Psoas muscle (tissue), 8 donors: Measurements from ENCODE around the gene PML. TPM values are rescaled to one million over a fixed set of nuclear protein-coding genes. Genes with fewer than 3 reads are reported as not detected.

Experiments used
- ATAC-seq, 4 donors: fragments of 200-7000 bp; cut with Tn5 transposase; one replicate each; pipeline ENCODE4 v1.9.1; 2020; ENCODE audit warnings: moderate library complexity in 3 of 4, mild to moderate bottlenecking in 2 of 4
- DNase-seq, 2 donors: peaks; one replicate each; pipeline ENCODE4 v3.0.0-alpha.2; 2020
- H3K27ac ChIP-seq: fragments of 200-600 bp; one replicate; pipeline ENCODE4 v1.8.0; 2022
- H3K27me3 ChIP-seq, 3 donors: fragments of 200-600 bp in 1 of 3; one replicate each; pipeline versions ENCODE4 v1.6.1 to v1.8.0; 2013 to 2022; ENCODE audit warnings: low read length in 2 of 3, mild to moderate bottlenecking in 2 of 3, moderate library complexity in 1 of 3; ENCODE audit not compliant: insufficient read depth in 3 of 3
- H3K36me3 ChIP-seq, 2 donors: fragments of 200-600 bp in 1 of 2; one replicate each; pipeline versions ENCODE4 v1.6.1 to v1.8.0; 2013 to 2022; ENCODE audit warnings: low read depth in 1 of 2, mild to moderate bottlenecking in 1 of 2, moderate library complexity in 1 of 2; ENCODE audit not compliant: insufficient read depth in 1 of 2
- H3K4me1 ChIP-seq: fragments of 200-600 bp; one replicate; pipeline ENCODE4 v1.8.0; 2022
- H3K4me3 ChIP-seq: fragments of 200-600 bp; one replicate; pipeline ENCODE4 v1.8.0; 2022; ENCODE audit warnings: mild to moderate bottlenecking
- H3K9me3 ChIP-seq: fragments of 200-600 bp; one replicate; pipeline ENCODE4 v1.8.0; 2022
- WGBS, 3 donors: extraction: QIAGEN DNeasy Blood & Tissue Kit; methylation state at CpG; one replicate each; pipeline versions ENCODE4 v1.1.6 to v1.1.7; 2013; 5-methylcytosine and 5-hydroxymethylcytosine counted together
- intact Hi-C, 2 donors: fragments of 100-400 bp; cut with DNase I; formaldehyde crosslinking; loops; one replicate each; pipeline versions ENCODE4 v1.11.0 to v1.14.2; 2022
- polyA plus RNA-seq, 3 donors: library from polyadenylated mRNA; stranded (reverse); fragments of 200-250 nt; gene quantifications; one replicate each; pipeline ENCODE4 v1.2.3, GENCODE V29; 2013
- total RNA-seq, 4 donors: library from RNA; stranded (reverse); fragmentation: NEBNext Ultra II Directional in 2 of 4; extraction: Animal tissue kit (Norgen Biotek cat#: 25700) in 2 of 4; gene quantifications; one replicate each; pipeline versions ENCODE4 v1.2.1 to v1.2.4, GENCODE V29; 2021 to 2023
- TF ChIP-seq, protein P1 (sequence below): fragments of 200-600 bp; IDR thresholded peaks from one replicate; pipeline ENCODE4 v1.8.0; 2022; ENCODE audit warnings: antibody characterized with exemption
- donor health status: healthy with polysubstance abuse.
- donor health status: DM: no; HTN: no; CAD: no; lungs with moderate emphysema.
- donor health status: Bipolar disorder and iron deficiency.
- donor health status: healthy.
- donor health status: DM: yes; HTN: yes; CAD: no.
- donor health status: DM: no; HTN: no; CAD: no.
- donor health status: DM: no; HTN: no; CAD: no.
- donor health status: DM: yes; HTN: yes; CAD: no.

The PML gene
- total and polyA plus RNA-seq, 7 donors = 6.7 to 22.6 (median 15.0) TPM

DNA sequence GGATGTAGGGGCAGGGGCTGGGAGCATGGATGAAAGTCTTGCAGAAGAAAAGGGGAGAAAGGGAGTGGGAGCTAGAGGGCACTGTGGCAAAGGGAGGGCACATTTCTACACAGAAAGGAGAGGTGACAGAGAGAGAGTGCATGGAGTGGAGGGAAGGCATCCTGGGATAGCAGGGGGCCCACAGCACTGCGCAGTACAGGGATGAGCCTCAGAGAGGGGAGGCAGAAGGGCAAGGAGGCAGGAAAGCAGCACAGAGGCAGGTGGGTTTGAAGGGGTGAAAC, 7.8 kb upstream of the PML start:
- DNase-seq = no peak
- Histone ChIP-seq H3K9me3 (no peaks in the 10 kb centered on the region), H3K4me1 (peaks cover 63% of the 10 kb centered on the region), H3K27ac (peak overlapping the region; percentile 30), H3K36me3 (peaks cover 0 to 50% of the 10 kb centered on the region in 2 donors), H3K4me3 (no peak overlapping the region), H3K27me3 (no peaks in the 10 kb centered on the region)
- no peak for ATAC-seq
- 91 to 100% (median 95%) methylated on average over 1 of the region's 1 CpG for WGBS, 3 donors
- intact Hi-C loops = loop anchor here in 1 of 2 donors (5.0 kb wide), 1 partner anchor 56 kb away; no protein-coding TSS in a partner anchor
- TF ChIP-seq, protein P1, sequence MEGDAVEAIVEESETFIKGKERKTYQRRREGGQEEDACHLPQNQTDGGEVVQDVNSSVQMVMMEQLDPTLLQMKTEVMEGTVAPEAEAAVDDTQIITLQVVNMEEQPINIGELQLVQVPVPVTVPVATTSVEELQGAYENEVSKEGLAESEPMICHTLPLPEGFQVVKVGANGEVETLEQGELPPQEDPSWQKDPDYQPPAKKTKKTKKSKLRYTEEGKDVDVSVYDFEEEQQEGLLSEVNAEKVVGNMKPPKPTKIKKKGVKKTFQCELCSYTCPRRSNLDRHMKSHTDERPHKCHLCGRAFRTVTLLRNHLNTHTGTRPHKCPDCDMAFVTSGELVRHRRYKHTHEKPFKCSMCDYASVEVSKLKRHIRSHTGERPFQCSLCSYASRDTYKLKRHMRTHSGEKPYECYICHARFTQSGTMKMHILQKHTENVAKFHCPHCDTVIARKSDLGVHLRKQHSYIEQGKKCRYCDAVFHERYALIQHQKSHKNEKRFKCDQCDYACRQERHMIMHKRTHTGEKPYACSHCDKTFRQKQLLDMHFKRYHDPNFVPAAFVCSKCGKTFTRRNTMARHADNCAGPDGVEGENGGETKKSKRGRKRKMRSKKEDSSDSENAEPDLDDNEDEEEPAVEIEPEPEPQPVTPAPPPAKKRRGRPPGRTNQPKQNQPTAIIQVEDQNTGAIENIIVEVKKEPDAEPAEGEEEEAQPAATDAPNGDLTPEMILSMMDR = no peak

DNA sequence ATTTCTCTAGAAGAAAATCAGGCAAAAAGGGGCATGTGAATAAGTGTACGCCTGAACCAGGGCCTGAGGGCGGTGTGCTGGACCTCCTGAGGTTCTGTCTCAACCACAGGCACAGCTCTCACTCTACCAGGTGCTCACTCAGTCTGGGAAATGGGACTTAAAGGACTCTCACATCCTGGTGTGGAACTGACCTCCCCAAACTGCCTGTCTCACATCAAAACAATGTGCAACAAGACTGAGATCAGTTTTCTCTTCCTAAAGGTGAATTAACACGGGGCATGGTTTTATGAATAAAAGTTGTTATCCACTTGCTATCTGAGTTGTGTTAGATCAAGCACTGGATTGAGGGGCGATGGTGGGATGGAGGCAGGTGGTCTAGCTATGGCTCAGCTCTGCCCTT, 7.3 kb upstream of the PML start:
- Histone ChIP-seq H3K4me3 (no peak overlapping the region), H3K36me3 (peaks cover 0 to 50% of the 10 kb centered on the region in 2 donors), H3K9me3 (no peaks in the 10 kb centered on the region), H3K27ac (peak overlapping the region; percentile 30), H3K27me3 (no peaks in the 10 kb centered on the region), H3K4me1 (peaks cover 58% of the 10 kb centered on the region)
- ATAC-seq (no peak), DNase-seq (no peak)
- TF ChIP-seq, protein P1 = no peak
- intact Hi-C loops = loop anchor here in 1 of 2 donors (5.0 kb wide), 1 partner anchor 55 kb away; no protein-coding TSS in a partner anchor
- 78 to 82% (median 81%) methylated on average over 4 of the region's 4 CpGs for WGBS, 3 donors

DNA sequence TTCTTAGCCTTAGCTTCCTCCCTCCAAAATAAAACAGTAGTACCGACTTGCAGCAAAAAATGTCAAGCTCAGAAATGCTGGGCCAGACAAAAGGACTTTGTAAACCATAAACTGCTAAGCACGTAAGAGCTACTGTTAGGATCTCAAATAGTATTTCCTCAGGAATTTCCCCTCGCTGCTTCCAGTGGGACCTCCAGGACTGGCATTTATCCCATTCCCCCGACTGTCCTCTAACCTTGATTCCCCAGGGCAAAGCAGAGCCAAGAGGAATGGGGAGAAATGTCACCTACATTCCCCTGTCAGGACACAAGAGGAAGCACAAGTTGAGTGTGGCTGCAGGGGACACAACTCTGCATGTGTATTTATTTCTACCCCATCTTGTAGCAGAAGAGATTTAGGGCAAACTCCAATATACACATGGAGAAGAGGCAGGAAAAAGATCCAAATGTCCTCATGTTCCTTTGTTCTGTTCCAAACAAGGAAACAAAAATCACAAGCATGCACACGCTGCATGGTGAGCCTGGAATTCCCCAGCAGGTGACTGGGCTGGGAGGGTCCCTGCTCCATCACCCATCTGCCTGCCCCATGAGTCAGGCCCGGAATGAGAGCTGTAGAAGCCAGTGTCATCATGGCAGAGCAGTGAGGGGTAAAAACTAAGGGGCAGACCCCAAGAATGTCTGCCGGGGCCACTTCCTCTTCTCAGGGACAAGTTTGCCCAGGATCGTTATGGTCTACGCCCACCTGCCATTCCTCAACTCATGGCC, 6.7 kb upstream of the PML start:
- WGBS, 3 donors = 56 to 61% (median 60%) methylated on average over 9 of the region's 9 CpGs
- peaks cover 58% of the 10 kb centered on the region for H3K4me1 ChIP-seq
- no peak for ATAC-seq
- no peak overlapping the region for H3K4me3 ChIP-seq
- DNase-seq = no peak
- intact Hi-C loops = loop anchor here in 1 of 2 donors (5.0 kb wide), 1 partner anchor 54 kb away; no protein-coding TSS in a partner anchor
- no peaks in the 10 kb centered on the region for H3K9me3 ChIP-seq
- peak overlapping the region; percentile 91 for H3K27ac ChIP-seq
- H3K36me3 ChIP-seq = peaks cover 0 to 50% of the 10 kb centered on the region in 2 donors
- H3K27me3 ChIP-seq = no peaks in the 10 kb centered on the region
- TF ChIP-seq, protein P1 = no peak

DNA sequence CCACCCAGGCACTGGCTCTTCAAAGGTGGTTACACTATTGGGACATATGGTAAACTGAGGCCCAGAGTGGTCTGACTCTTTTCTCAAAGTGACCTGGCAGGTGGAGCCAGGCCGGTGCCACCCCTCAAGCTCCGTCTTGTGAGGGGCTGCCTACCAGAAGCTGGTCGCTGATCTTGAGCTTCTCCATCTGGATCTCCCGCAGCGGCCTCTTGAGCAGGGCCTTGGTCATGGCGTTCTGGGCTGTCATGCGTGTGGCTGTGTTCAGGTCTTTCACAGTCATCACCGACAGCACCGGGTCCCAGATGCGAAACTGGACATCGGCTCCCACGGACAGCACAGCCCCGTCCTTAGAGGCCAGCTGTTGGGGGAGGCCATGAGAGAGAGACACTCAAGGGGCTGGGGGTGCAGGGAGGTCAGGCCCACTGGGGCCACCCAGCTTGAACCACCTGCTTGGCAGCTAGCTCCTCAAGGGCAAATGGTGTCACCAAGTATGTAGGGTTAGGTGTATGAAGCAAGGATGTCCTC, 6.0 kb upstream of the PML start:
- no peak for DNase-seq
- H3K9me3 ChIP-seq = no peaks in the 10 kb centered on the region
- no peak overlapping the region for H3K4me3 ChIP-seq
- ATAC-seq = no peak
- peak overlapping the region; percentile 91 for H3K27ac ChIP-seq
- intact Hi-C loops = loop anchor here in 1 of 2 donors (5.0 kb wide), 1 partner anchor 54 kb away; no protein-coding TSS in a partner anchor
- 91 to 96% (median 95%) methylated on average over 13 of the region's 13 CpGs for WGBS, 3 donors
- peaks cover 0 to 50% of the 10 kb centered on the region in 2 donors for H3K36me3 ChIP-seq
- H3K27me3 ChIP-seq = no peaks in the 10 kb centered on the region
- TF ChIP-seq, protein P1 = no peak
- peaks cover 58% of the 10 kb centered on the region for H3K4me1 ChIP-seq
